Suprapubic skin (tissue), 4 donors: ENCODE results near the gene LARP4B.

Source experiments
- EP300 ChIP-seq: sonication (generic); formaldehyde crosslinking; IDR thresholded peaks from one replicate; pipeline ENCODE4 v1.6.1; 2017; ENCODE audit warnings: antibody characterized with exemption
- POLR2A ChIP-seq, 2 donors: fragments of 450-650 bp; IDR thresholded peaks; one replicate each; pipeline ENCODE4 v1.6.1; 2017; ENCODE audit warnings: antibody characterized with exemption in 2 of 2, mild to moderate bottlenecking in 2 of 2, moderate library complexity in 2 of 2
- POLR2AphosphoS5 ChIP-seq, 3 donors: sonication (generic); formaldehyde crosslinking; IDR thresholded peaks; one replicate each; pipeline ENCODE4 v1.6.1; 2017; ENCODE audit warnings: antibody characterized with exemption in 3 of 3
- TF ChIP-seq, protein P1 (sequence below), 2 donors: fragments of 200-600 bp in 1 of 2; fragments of 450-650 bp in 1 of 2; sonication (generic) in 1 of 2; IDR thresholded peaks; one replicate each; pipeline ENCODE4 v1.5.1; 2016 to 2019; ENCODE audit warnings: antibody characterized with exemption in 2 of 2, mild to moderate bottlenecking in 1 of 2, moderate library complexity in 1 of 2

DNA sequence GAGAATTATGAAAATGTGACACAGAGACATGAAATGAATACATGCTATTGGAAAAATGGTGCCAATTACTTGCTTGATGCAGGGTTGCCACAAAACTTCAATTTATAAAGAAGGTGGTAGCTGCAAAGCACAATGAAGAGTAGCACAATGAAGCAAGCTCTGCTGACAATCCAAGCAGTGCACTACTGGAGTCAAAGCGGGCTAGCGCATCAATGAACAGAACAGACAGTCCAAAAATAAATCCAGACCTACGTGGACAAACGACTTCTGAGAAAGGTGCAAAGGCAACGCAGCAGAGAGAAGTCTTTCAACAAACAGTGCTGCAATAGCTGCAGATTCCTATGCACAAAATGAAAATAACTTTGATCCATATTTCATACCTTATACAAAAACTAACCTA lies 75.8 kb downstream of the LARP4B start:
- TF ChIP-seq, protein P1, sequence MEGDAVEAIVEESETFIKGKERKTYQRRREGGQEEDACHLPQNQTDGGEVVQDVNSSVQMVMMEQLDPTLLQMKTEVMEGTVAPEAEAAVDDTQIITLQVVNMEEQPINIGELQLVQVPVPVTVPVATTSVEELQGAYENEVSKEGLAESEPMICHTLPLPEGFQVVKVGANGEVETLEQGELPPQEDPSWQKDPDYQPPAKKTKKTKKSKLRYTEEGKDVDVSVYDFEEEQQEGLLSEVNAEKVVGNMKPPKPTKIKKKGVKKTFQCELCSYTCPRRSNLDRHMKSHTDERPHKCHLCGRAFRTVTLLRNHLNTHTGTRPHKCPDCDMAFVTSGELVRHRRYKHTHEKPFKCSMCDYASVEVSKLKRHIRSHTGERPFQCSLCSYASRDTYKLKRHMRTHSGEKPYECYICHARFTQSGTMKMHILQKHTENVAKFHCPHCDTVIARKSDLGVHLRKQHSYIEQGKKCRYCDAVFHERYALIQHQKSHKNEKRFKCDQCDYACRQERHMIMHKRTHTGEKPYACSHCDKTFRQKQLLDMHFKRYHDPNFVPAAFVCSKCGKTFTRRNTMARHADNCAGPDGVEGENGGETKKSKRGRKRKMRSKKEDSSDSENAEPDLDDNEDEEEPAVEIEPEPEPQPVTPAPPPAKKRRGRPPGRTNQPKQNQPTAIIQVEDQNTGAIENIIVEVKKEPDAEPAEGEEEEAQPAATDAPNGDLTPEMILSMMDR (IDR thresholded peaks at IDR 0.05) = no peak
- TF ChIP-seq EP300 = no peak
- no peak for TF ChIP-seq POLR2AphosphoS5 (IDR thresholded peaks at IDR 0.05)
- no peak for TF ChIP-seq POLR2A (IDR thresholded peaks at IDR 0.05)
